HK-2 (cell line): ENCODE measurements around the gene USP3.
A peak's percentile ranks its signal among the peaks of the same experiment; 100 is the strongest.
"Not testable (repeated sequence)": the region's sequence is repeated elsewhere in the genome, so short reads cannot be mapped to it uniquely, and the experiment has no call there.

Experiments used
- DNase-seq: peaks from one replicate; pipeline ENCODE4 v3.0.0-alpha.2; 2018; ENCODE audit not compliant: unreplicated experiment

The USP3 gene

GRCh38 chr15:63610209-63610841, 105.9 kb downstream of the USP3 start:
- DNase-seq: peak; percentile 57

GRCh38 chr15:63611177-63611576, 106.8 kb downstream of the USP3 start:
- DNase-seq: no peak

GRCh38 chr15:63612300-63612699, 107.9 kb downstream of the USP3 start:
- no peak for DNase-seq

- no peak for DNase-seq
Observed at GRCh38 chr15:63615935-63616334, 111.5 kb downstream of the USP3 start.

GRCh38 chr15:63617147-63617546, 112.8 kb downstream of the USP3 start:
- not testable (repeated sequence) for DNase-seq

GRCh38 chr15:63617627-63618026, 113.2 kb downstream of the USP3 start:
- not testable (repeated sequence) for DNase-seq

- not testable (repeated sequence) for DNase-seq
Observed at GRCh38 chr15:63620760-63621159, 116.4 kb downstream of the USP3 start.

GRCh38 chr15:63623232-63623969, 119.0 kb downstream of the USP3 start:
- no peak for DNase-seq

GRCh38 chr15:63626955-63627354, 122.6 kb downstream of the USP3 start:
- DNase-seq: no peak

- no peak for DNase-seq
Observed at GRCh38 chr15:63628123-63628822, 123.9 kb downstream of the USP3 start.

GRCh38 chr15:63630036-63630751, 125.8 kb downstream of the USP3 start:
- no peak for DNase-seq

GRCh38 chr15:63633312-63633711, 128.9 kb downstream of the USP3 start:
- no peak for DNase-seq

GRCh38 chr15:63634154-63634553, 129.8 kb downstream of the USP3 start:
- DNase-seq: no peak

GRCh38 chr15:63636518-63637061, 132.2 kb downstream of the USP3 start:
- DNase-seq: no peak

- no peak for DNase-seq
Observed at GRCh38 chr15:63638839-63639238, 134.4 kb downstream of the USP3 start.

- DNase-seq: no peak
Observed at GRCh38 chr15:63640146-63640545, 135.8 kb downstream of the USP3 start.
